ENCODE results near the gene TBCA. TPM values are rescaled to one million over a fixed set of nuclear protein-coding genes. Genes with fewer than 3 reads are reported as not detected.

TBCA gene
- total and polyA plus RNA-seq, 9 of the 15 experiments (the other 6 are each of a cell fraction or from before 2014, with no cell fraction given): 164 to 661 (median 334) TPM

DNA sequence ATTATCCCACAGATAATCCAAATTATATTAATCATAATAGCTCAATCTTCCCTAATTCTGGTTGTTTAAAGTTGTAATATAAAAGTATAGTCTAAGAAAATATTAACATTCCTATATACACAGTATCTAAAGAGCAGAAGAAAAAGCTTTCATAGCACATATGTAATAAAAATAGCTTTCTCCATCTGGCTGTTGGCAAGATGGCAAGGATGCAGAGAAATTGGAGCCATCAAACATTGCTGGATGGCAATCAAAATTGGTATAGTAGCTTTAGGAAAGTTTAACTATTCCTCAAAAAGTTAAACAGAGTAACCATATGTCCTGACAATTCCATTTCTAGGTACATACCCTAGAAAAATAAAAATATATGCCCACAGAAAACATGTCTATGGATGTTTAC is 66.8 kb downstream of the TBCA start (continued):
- no peak for TF ChIP-seq ZNF449 (CRISPR knock-in tag; IDR thresholded peaks at IDR 0.05)
- TF ChIP-seq REST (IDR thresholded peaks at IDR 0.05; ENCODE audit: borderline replicate concordance): no peak
- TF ChIP-seq REST (CRISPR knock-in tag; IDR thresholded peaks at IDR 0.05; ENCODE audit: low read depth): no peak
